Fibroblast of mammary gland (primary cell): ENCODE data around the gene ALKBH6.

ENCODE experiments used
- DNase-seq: peaks from one replicate; pipeline ENCODE4 v3.0.0-alpha.2; 2010; ENCODE audit warnings: low read depth
- H3K4me3 ChIP-seq: 2 replicates; pipeline ENCODE4 v1.5.1; 2011; ENCODE audit warnings: low read depth, mild to moderate bottlenecking, low read length, moderate library complexity; ENCODE audit not compliant: control insufficient read depth
- CTCF ChIP-seq: conservative IDR thresholded peaks from 2 replicates; pipeline ENCODE4 v1.5.1; 2011; ENCODE audit warnings: low read depth, low read length, inconsistent platforms; ENCODE audit not compliant: control insufficient read depth, insufficient read depth

Gene ALKBH6

GRCh38 chr19:36014012-36014924 lies at the start of gene ALKBH6:
TSS of gene ALKBH6 (minus strand) at chr19:36014213. CDS start at chr19:36013397, 816 bp downstream.
- H3K4me3 ChIP-seq, result peak within 1 kb of the TSS; percentile 96
- DNase-seq, result peak; percentile 97
- TF ChIP-seq CTCF, result no peak

GRCh38 chr19:36061367-36061766 lies 47.4 kb upstream of the ALKBH6 start:
- TF ChIP-seq CTCF, result no peak
- H3K4me3 ChIP-seq, result no peak overlapping the region
- DNase-seq, result no peak

- no peak overlapping the region for H3K4me3 ChIP-seq
- peak; percentile 73 for TF ChIP-seq CTCF
- peak; percentile 61 for DNase-seq
These were observed 46.4 kb upstream of the ALKBH6 start for GRCh38 chr19:36060430-36060829.

GRCh38 chr19:36059180-36059910 lies 45.3 kb upstream of the ALKBH6 start:
- TF ChIP-seq CTCF, result no peak
- DNase-seq, result no peak
- H3K4me3 ChIP-seq, result no peak overlapping the region

- TF ChIP-seq CTCF, result no peak
- DNase-seq, result no peak
- no peak overlapping the region for H3K4me3 ChIP-seq
These were observed 44.6 kb upstream of the ALKBH6 start for GRCh38 chr19:36058481-36059179.
